Kidney capillary endothelial cell (primary cell): ENCODE measurements around the gene MAGI2.

Experiments used
- DNase-seq: peaks from one replicate; pipeline ENCODE4 v3.0.0-alpha.2; 2018; ENCODE audit warnings: low spot score

MAGI2 gene

GRCh38 chr7:78407031-78407430, 1046.4 kb downstream of the MAGI2 start:
- DNase-seq: no peak

GRCh38 chr7:78406531-78406930, 1046.9 kb downstream of the MAGI2 start:
- DNase-seq: no peak

- no peak for DNase-seq
These were observed 1051.4 kb downstream of the MAGI2 start for GRCh38 chr7:78402096-78402495.

GRCh38 chr7:78400038-78400437, 1053.4 kb downstream of the MAGI2 start:
- no peak for DNase-seq

GRCh38 chr7:78399033-78399769, 1054.3 kb downstream of the MAGI2 start:
- no peak for DNase-seq

- no peak for DNase-seq
These were observed 1054.9 kb downstream of the MAGI2 start for GRCh38 chr7:78398576-78398975.

- DNase-seq: no peak
These were observed 1055.4 kb downstream of the MAGI2 start for GRCh38 chr7:78398081-78398480.

- DNase-seq: no peak
These were observed 1057.3 kb downstream of the MAGI2 start for GRCh38 chr7:78396210-78396609.

- no peak for DNase-seq
These were observed 1058.0 kb downstream of the MAGI2 start for GRCh38 chr7:78395298-78396036.

- no peak for DNase-seq
These were observed 1064.4 kb downstream of the MAGI2 start for GRCh38 chr7:78389022-78389421.

- DNase-seq: no peak
These were observed 1066.9 kb downstream of the MAGI2 start for GRCh38 chr7:78386520-78386919.

GRCh38 chr7:78383096-78383880, 1070.2 kb downstream of the MAGI2 start:
- DNase-seq: no peak

- DNase-seq: no peak
These were observed 1074.3 kb downstream of the MAGI2 start for GRCh38 chr7:78379148-78379547.

- no peak for DNase-seq
These were observed 1075.9 kb downstream of the MAGI2 start for GRCh38 chr7:78377532-78377931.

- DNase-seq: no peak
These were observed 1082.5 kb downstream of the MAGI2 start for GRCh38 chr7:78370936-78371335.

- no peak for DNase-seq
These were observed 1084.7 kb downstream of the MAGI2 start for GRCh38 chr7:78368771-78369170.

- no peak for DNase-seq
These were observed 1086.1 kb downstream of the MAGI2 start for GRCh38 chr7:78367280-78367773.

GRCh38 chr7:78363866-78364265, 1089.6 kb downstream of the MAGI2 start:
- no peak for DNase-seq

GRCh38 chr7:78359836-78360235, 1093.6 kb downstream of the MAGI2 start:
- DNase-seq: no peak

- no peak for DNase-seq
These were observed 1095.8 kb downstream of the MAGI2 start for GRCh38 chr7:78357709-78358108.

GRCh38 chr7:78355834-78356233, 1097.6 kb downstream of the MAGI2 start:
- no peak for DNase-seq

GRCh38 chr7:78350926-78351325, 1102.5 kb downstream of the MAGI2 start:
- no peak for DNase-seq

- no peak for DNase-seq
These were observed 1103.1 kb downstream of the MAGI2 start for GRCh38 chr7:78350391-78350790.
